Ectodermal cell (in vitro differentiated cells): ENCODE measurements around the gene SCGB1C1.
"Not testable (repeated sequence)": the region's sequence is repeated elsewhere in the genome, so short reads cannot be mapped to it uniquely, and the experiment has no call there.

Experiments
- H3K27ac ChIP-seq: 2 replicates; pipeline ENCODE4 v1.7.0; 2013; ENCODE audit warnings: mild to moderate bottlenecking, low read depth, low read length; ENCODE audit not compliant: insufficient read depth, poor library complexity, severe bottlenecking
- H3K27me3 ChIP-seq: 2 replicates; pipeline ENCODE4 v1.7.0; 2013; ENCODE audit warnings: mild to moderate bottlenecking, low read length; ENCODE audit not compliant: insufficient read depth, control insufficient read depth, poor library complexity, severe bottlenecking
- H3K36me3 ChIP-seq: one replicate; pipeline ENCODE4 v1.7.0; 2013; ENCODE audit warnings: low read length; ENCODE audit not compliant: control insufficient read depth, insufficient read depth
- H3K4me1 ChIP-seq: one replicate; pipeline ENCODE4 v1.7.0; 2013; ENCODE audit warnings: low read length; ENCODE audit not compliant: control insufficient read depth, insufficient read depth
- H3K4me3 ChIP-seq: 2 replicates; pipeline ENCODE4 v1.7.0; 2013; ENCODE audit warnings: low read depth, low read length, control low read depth; ENCODE audit not compliant: insufficient read depth
- H3K9me3 ChIP-seq: 2 replicates; pipeline ENCODE4 v1.7.0; 2013; ENCODE audit warnings: mild to moderate bottlenecking, low read length, moderate library complexity; ENCODE audit not compliant: control insufficient read depth
- WGBS, 2 experiments: methylation state at CpG; one replicate each; pipeline ENCODE4 v1.1.7; 2013; ENCODE audit warnings: missing lambda C conversion rate in 2 of 2; 5-methylcytosine and 5-hydroxymethylcytosine counted together

Gene SCGB1C1

GRCh38 chr11:218815-219593, 26.1 kb downstream of the SCGB1C1 start:
- WGBS, 2 experiments = 90 to 91% methylated on average over 29 of the region's 29 CpGs
- H3K4me3 ChIP-seq = no peak overlapping the region
- no peaks in the 10 kb centered on the region for H3K4me1 ChIP-seq
- peaks cover 3% of the 10 kb centered on the region for H3K36me3 ChIP-seq
- no peaks in the 10 kb centered on the region for H3K27me3 ChIP-seq
- no peak overlapping the region for H3K27ac ChIP-seq
- no peaks in the 10 kb centered on the region for H3K9me3 ChIP-seq

DNA sequence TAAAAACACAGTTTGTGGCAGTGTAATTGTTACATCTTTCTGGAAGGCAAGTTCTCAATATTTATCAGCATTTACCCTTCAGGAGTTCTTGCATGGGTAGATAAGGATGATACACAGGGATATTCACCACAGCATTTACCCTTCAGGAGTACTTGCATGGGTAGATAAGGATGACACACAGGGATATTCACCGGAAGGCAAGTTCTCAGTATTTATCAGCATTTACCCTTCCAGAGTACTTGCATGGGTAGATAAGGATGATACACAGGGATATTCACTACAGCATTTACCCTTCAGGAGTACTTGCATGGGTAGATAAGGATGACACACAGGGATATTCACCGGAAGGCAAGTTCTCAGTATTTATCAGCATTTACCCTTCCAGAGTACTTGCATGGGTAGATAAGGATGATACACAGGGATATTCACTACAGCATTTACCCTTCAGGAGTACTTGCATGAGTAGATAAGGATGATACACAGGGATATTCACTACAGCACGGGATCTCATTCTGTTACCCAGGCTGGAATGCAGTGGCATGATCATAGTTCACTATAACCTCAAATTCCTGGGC, 27.9 kb downstream of the SCGB1C1 start:
- WGBS, 2 experiments = 84 to 92% methylated on average over 1 of the region's 3 CpGs
- H3K9me3 ChIP-seq, H3K4me1 ChIP-seq, H3K27me3 ChIP-seq, H3K27ac ChIP-seq, H3K36me3 ChIP-seq, H3K4me3 ChIP-seq: not testable (repeated sequence)

GRCh38 chr11:221539-221938, 28.7 kb downstream of the SCGB1C1 start:
- H3K36me3 ChIP-seq = no peaks in the 10 kb centered on the region
- no peaks in the 10 kb centered on the region for H3K9me3 ChIP-seq
- no peak overlapping the region for H3K4me3 ChIP-seq
- WGBS, 2 experiments = 92 to 94% methylated on average over 7 of the region's 7 CpGs
- H3K4me1 ChIP-seq = no peaks in the 10 kb centered on the region
- H3K27me3 ChIP-seq = no peaks in the 10 kb centered on the region
- no peak overlapping the region for H3K27ac ChIP-seq

GRCh38 chr11:221998-222789, 29.3 kb downstream of the SCGB1C1 start:
- Histone ChIP-seq H3K9me3 (no peaks in the 10 kb centered on the region), H3K4me1 (no peaks in the 10 kb centered on the region), H3K36me3 (no peaks in the 10 kb centered on the region), H3K27ac (no peak overlapping the region), H3K27me3 (no peaks in the 10 kb centered on the region), H3K4me3 (no peak overlapping the region)
- 93% methylated on average over 14 of the region's 14 CpGs for WGBS, 2 experiments

DNA sequence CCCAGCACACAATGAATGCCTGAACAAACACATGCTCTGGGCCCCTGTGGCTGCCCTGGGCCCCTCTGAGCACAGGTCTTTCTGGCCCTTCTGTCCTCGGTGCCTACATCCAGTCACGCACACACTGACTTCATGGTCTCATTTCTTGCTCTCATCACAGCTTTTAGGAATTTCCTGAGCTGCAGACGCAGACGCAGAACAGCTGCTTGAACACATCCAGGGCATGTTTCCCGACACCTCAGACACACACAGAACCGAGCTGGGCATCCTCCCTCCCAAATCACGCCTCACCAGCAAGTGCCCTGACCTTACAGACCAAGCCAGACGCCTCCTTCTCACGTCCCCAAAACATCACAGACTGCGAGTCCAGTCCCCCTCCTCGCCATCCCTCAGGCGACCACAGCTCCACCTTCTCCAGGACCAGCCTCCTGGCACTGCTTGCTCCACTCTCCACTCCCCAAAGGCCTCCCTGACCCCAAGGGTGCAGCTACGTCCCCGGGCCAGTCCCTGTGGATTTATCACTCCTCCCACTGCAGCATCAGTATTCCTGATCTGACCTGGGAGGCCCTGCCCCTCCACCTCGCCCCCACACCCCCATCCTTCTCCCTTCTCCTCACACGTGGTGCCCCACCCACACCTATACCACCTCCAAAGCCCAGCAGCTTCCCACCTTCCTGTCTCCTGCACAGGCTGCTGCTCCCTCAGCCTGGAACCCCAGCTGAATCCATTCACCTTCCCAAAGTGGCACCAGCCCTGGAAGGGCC, 30.3 kb downstream of the SCGB1C1 start:
- H3K4me1 ChIP-seq = no peaks in the 10 kb centered on the region
- H3K27ac ChIP-seq = no peak overlapping the region
- H3K36me3 ChIP-seq = no peaks in the 10 kb centered on the region
- H3K27me3 ChIP-seq = no peaks in the 10 kb centered on the region
- 88 to 90% methylated on average over 16 of the region's 16 CpGs for WGBS, 2 experiments
- H3K4me3 ChIP-seq = no peak overlapping the region
- no peaks in the 10 kb centered on the region for H3K9me3 ChIP-seq

DNA sequence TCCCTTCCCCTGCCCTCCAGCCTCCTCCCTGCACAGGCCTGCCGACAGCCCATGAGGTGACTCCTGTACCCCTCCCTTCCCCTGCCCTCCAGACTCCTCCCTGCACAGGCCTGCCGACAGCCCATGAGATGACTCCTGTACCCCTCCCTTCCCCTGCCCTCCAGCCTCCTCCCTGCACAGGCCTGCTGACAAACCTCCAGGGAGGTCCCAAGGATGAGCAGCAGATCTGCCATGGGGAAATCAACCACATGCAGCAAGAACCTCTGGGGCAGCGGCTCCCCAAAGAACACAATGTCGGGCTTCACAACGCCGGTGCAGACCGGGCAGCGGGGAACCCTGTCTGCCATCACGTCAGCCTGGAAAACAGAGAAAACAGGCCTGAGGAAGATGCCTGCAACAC, 31.0 kb downstream of the SCGB1C1 start:
- no peak overlapping the region for H3K27ac ChIP-seq
- no peaks in the 10 kb centered on the region for H3K9me3 ChIP-seq
- no peaks in the 10 kb centered on the region for H3K27me3 ChIP-seq
- no peaks in the 10 kb centered on the region for H3K4me1 ChIP-seq
- WGBS, 2 experiments = 92 to 93% methylated on average over 9 of the region's 9 CpGs
- H3K4me3 ChIP-seq = no peak overlapping the region
- H3K36me3 ChIP-seq = no peaks in the 10 kb centered on the region

GRCh38 chr11:224424-224823, 31.5 kb downstream of the SCGB1C1 start:
- Histone ChIP-seq H3K9me3 (no peaks in the 10 kb centered on the region), H3K27me3 (no peaks in the 10 kb centered on the region), H3K4me1 (no peaks in the 10 kb centered on the region), H3K27ac (no peak overlapping the region), H3K4me3 (no peak overlapping the region), H3K36me3 (no peaks in the 10 kb centered on the region)
- WGBS, 2 experiments = 96% methylated on average over 7 of the region's 7 CpGs

DNA sequence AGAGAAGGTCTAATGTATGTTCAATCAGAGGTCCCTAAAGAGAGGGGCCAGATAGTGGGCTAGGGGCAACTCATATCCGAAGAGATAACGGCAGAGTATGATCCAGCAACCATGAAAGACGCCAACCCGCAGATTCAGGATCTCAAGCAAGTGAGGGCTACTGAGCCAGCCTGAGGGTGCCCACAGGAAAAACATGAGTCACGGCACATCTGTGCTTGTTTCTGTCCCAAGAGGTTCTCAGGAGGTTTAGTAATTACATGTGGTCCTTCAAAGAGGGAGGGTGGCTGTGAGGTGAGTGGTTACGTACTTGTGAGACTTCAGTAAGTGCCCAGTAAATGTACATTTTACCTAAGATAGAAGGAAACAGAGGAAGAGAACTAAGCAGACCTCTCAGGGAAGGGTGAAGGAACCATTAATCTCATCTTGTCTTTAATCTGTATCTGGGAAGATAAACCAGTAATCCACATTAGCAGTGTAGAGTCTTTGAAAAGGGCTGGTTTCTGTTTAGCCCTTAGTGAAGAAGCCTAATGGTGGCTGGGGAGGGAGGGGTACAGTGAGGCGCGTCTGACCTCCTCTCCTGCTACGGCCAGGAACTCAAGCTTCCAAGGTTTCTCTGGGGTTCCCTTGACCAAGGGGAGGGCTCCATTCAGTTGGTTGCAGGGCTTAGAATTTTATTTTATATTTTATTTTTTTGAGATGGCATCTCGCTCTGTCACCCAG, 33.0 kb downstream of the SCGB1C1 start:
- Histone ChIP-seq H3K36me3 (no peaks in the 10 kb centered on the region), H3K9me3 (no peaks in the 10 kb centered on the region), H3K4me3 (no peak overlapping the region), H3K27me3 (no peaks in the 10 kb centered on the region), H3K27ac (no peak overlapping the region), H3K4me1 (no peaks in the 10 kb centered on the region)
- WGBS, 2 experiments = 95 to 97% methylated on average over 10 of the region's 10 CpGs

GRCh38 chr11:227824-228379, 35.0 kb downstream of the SCGB1C1 start:
- WGBS, 2 experiments = 91% methylated on average over 5 to 6 of the region's 6 CpGs
- Histone ChIP-seq H3K36me3 (no peaks in the 10 kb centered on the region), H3K27ac (no peak overlapping the region), H3K27me3 (no peaks in the 10 kb centered on the region), H3K9me3 (no peaks in the 10 kb centered on the region), H3K4me1 (no peaks in the 10 kb centered on the region), H3K4me3 (no peak overlapping the region)
